NCI-H1092 (cell line): ENCODE data around the gene ACO1.

ENCODE experiments used
- DNase-seq: peaks from one replicate; lab custom pipeline; 2025; lab: John Stamatoyannopoulos, UW

ACO1 gene

DNA sequence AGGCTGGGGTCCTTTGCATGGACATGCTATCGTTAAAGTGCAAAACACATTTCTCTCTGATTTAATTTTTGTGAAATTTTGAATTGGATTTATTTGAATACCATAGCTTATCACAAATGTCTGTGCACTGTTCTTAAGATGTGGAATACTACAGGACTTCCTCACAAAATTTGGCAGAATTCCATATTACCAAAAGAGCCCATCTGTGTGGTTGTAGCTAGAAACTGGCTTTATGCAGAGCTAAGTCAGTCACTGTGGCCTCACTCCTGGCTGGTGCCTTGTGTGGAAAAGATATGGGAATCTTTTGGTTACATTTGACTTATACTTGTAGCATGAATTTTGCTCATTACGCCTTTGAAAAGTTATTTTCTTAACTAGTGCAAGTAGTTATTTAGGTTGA, 35.5 kb downstream of the ACO1 start:
- DNase-seq, result no peak

DNA sequence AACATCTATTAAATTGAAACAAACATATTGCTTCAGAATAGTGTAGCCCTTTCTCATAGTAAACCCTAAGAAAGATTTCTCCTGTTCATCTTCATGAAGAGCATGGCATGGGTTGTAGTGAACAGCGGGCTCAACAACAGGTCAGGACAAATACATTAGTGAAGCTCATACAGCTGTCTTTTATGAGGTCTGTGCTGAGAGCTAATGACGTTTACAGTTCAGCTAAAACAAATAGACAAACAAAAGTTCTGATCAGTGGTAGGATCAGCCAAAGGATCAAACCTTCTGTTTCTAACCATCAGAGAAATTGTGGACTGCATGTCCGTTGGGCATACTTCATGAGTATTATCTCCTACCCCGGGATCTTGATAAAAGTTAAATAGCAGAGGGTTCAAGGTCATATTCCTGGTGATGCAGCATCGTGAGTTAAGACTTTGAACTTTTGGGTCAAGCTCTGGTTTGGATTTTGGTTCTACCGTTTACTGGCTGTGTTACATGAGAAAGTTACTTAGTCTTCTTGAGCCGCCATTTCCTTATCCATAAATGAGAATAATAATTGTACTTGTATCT, 37.9 kb downstream of the ACO1 start:
- no peak for DNase-seq

DNA sequence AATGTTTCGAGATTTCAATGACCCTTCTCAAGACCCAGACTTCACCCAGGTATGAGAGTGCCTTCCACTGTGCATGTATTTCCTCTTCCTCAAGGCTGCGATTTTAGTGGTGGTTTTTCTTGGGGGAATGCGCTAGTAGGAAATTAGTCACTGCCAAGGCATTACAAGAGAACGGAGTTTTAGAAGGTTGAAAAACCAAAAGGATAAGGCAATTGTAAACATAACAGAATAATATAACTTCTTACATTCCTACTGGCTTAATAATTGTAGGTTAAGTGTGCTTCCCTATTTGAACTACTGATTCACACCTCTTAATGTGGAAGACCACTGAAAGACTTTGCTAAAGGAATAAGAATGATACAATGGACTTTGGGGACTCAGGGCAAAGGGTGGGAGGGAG, 38.9 kb downstream of the ACO1 start:
- no peak for DNase-seq

DNA sequence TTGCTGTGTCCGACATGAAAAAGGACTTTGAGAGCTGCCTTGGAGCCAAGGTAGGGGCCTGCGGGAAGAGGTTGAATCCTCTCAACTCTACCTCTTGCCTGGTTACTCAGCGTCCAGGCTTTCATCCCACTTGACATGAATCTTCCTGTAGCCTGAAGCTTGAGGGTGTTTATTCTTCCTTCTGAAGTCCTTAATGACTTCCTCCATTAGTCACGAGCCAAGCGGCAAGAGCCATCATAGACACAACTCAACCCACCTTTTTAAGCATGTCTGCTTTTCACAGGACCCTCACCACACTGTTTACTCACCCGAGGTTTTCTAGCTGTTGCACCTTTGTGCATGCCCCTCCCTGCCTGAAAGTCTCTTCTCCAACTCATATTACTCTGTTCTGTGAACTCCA, 40.2 kb downstream of the ACO1 start:
- no peak for DNase-seq

DNA sequence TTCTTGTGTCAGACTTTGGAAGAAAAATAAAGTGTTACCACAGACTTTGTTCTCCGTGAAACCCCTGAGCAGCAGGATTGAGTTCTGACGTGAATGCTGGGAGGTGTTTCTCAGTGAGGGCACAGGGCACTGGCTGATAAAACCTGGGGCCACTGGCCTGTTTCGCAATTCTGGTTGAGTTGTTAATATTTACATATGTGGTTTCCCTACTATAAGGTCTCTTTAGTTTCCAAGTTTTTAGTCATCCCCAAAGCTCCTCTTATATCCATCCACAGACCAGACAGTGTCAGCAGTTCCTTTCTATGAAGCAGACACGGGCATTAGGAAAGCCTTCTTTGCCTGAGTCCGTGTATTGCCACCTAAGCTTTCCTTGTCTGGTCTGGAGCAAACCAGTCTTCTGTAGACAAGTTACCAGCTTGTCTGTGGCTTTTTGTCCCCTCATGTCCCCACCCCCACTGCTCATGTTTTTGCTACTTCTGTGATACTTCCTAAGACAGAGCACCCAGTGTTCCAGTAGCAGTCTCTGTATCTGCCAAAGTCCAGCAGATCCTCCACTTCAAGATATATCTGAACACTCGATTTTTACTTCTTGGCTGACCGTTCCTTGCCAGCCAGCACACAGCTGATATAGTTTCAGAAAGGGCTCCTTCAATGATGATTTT, 42.0 kb downstream of the ACO1 start:
- DNase-seq, result no peak

DNA sequence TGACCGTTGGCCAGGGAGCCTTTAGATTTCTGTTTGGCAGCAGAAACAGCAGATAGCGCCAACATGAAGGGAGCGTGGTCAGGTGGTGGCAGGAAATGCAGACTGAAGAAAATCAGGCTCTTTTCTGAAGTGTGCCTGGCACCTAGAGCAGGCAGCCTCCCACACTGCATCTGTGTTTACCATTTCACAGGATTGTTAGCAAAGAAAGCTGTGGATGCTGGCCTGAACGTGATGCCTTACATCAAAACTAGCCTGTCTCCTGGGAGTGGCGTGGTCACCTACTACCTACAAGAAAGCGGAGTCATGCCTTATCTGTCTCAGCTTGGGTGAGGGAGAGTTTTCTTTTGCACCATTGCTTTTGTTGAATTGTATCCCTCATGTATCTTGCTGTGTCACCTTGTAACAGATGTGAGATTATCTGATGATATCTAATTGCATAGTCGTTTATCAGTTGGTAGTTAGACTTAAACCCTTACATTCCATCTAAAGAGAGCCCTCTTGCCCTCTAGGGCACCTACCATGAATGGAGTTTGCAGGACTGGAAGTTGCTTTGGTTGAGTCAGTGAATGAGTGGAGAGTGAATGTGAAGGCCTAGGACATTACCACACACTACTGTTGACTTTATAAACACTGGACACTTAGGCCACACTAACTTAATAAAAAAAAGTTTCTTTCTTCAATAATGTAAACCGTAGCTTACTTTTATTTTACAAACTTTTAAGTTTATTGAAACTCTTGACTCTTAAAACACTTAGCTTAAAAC, 42.8 kb downstream of the ACO1 start:
- DNase-seq, result no peak

DNA sequence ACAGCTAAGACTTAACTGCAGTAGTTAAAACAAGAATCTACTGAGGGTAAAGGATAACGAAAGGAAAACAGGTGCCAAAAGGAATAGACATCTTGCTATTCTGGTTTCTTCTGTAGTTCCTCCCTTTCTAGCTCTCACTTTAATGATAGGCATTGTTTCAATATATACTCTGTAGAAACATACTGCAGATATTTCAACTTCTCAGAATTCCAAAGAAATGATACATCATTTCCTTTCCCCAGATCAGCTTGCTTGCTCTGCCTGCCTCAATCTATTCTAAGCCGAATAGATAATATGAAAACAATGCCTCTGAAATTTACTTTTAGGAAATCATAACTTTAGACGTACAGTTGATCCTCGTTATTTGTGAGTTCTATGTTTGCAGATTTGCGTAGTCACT, 46.3 kb downstream of the ACO1 start:
- DNase-seq, result no peak

DNA sequence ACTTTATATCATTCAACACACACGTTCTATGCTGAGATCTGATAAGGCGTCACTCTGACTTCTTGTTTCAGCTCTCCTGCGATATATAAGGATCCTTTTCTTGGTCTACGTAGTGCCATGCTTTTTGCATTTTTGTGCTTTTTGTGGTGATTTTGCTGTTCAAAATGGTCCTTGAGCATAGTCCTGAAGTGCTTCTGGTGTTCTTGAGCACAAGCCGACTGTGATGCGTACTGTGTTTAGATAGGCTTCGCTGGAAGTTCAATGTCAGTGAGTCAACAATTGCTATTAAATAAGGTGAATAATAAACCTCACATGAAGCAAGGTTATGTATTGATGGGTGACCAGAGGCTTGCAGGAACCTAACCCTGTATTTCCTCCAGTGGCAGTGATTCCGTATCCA, 46.8 kb downstream of the ACO1 start:
- DNase-seq, result no peak

DNA sequence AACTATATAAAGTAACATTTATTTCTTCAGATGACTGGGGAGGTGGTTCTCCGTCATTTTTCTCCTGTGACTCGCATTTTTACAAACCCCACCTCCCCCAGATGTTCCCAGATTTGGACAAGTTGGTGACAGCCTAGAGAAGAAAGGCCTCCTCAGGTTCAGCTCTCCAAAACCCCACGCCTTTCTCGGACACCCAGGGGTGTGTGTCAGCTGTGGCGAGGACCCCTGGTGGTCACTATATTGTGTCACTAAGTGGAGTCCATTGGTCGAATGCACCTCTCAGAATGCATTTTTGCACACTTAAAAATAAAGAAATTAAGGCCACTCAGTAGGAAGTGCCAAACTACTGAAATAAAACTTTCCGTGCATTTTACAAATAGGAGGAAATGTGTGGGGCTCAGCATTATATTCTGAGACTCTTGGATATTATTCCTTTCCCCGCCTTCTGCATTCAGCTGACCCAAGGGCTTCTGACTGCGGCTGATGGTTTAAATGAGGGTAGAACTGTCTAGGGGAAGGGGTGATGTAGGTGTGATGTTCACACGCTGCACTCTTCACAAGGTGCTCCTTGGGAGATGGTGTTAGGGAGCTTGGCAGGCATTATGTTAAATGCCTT, 47.6 kb downstream of the ACO1 start:
- DNase-seq, result peak; percentile 28

DNA sequence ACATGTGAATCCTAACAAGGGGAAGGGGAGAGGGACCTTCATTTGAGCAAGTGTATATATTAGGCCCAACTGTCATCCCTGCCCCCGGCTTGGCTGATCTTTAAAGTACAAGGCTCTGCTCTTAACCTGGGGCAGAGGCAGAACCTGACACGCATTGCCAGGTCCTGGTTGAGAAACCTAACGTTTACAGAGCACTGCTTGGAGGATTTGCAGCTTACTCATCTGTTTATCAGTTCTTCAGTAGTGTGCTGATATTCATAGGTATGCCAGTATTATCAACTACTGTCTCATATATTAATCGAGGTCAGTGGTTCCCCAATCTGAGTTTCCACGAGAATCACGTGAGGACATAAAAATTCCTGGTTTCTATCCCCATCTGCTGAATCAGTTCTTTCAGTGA, 50.4 kb downstream of the ACO1 start:
- no peak for DNase-seq

DNA sequence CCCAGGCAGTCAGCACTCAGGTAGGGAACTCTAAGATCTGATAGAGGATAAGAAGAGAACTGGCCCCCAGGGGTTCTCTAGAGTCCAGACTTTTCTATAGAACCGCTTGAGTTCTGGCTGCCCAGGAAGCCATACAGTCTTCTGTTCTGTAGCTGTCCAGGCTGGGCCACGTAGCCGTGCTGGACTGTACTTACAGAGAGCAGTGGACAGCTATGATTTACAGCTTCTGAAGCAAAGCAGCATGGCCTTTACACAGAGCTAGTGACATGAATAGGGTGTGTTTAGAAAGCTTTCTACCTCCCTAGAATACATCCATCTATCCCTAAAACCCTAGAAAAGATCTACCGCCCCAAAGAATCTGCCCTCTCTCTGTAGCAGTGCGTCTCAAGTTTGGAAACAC, 57.2 kb downstream of the ACO1 start:
- no peak for DNase-seq

DNA sequence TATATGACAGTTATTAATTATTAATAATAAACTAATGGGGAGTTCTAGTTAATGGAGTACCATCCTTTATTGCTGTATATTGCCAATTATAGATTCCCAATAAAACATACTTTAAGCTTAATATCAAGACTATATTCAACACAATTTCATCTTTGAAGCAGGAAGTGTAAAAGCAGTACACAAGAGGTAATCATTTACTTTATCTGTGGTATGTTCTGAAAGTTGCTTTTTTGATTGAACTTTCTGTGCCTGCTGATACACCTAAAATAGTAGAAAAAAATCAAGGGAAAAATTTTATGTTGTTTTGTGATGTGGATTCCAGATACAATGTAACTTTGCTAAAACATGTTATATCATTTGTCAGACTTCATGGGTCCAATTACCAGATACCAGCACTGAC, 58.0 kb downstream of the ACO1 start:
- DNase-seq, result no peak

DNA sequence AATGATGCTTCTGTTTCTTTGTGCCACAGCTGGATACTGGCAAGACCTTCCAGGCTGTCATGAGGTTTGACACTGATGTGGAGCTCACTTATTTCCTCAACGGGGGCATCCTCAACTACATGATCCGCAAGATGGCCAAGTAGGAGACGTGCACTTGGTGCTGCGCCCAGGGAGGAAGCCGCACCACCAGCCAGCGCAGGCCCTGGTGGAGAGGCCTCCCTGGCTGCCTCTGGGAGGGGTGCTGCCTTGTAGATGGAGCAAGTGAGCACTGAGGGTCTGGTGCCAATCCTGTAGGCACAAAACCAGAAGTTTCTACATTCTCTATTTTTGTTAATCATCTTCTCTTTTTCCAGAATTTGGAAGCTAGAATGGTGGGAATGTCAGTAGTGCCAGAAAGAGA, 65.5 kb downstream of the ACO1 start:
- no peak for DNase-seq

DNA sequence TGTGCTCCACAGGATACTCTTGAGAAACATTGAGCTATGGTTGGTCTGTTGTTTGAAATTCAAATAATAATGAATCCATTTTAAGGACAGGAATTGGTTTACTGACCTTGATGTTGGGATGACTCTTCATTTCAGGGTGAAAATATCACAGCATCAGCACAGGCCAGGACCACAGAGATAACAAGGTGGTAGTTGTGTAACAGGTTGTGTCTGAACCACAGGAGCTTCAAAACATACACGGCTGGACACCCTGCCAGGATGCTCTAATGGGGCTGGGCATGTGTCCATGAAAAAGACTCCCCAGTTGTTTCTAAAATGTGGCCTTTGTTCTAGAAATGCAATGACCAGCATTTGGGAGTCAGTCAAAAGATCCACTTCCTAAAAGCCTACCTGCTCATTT, 69.8 kb downstream of the ACO1 start:
- DNase-seq, result no peak

DNA sequence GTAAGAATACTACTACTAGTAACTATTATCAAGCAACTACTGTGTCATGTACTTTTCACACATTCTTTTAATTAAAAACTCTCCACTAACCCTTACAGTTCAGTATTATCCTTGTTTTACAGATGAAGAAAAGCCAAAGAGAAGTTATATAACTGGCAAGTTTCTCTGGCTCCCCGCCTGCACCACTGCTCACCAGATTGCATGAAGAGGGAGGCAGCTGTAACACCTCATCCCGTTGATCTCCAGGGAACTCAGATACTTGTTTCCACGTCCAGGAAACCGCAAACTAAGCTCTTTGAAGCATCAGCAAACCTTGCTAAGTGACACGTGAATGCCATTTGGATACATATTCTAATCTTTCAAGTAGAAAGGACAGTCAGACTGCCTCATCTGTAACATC, 71.3 kb downstream of the ACO1 start:
- DNase-seq, result no peak

DNA sequence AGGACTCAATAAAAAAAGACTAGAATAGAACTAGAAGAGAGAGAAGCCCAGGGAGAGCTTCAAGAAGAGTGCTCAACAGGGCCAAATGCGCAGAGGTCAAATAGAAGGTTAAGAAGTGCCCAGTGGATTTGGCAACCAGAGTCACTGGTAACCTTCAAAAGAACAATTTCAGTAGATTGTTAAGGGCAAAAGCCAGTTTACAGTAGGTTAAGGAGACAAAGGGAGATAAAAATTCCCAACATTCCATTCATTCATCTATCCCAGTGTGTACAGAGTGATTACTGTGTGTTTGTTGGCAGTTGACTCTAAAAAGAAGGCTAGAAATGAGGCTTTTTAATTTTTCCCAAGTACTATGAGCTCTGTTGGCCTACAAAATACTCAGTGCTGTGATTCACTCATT, 72.1 kb downstream of the ACO1 start:
- DNase-seq, result no peak

DNA sequence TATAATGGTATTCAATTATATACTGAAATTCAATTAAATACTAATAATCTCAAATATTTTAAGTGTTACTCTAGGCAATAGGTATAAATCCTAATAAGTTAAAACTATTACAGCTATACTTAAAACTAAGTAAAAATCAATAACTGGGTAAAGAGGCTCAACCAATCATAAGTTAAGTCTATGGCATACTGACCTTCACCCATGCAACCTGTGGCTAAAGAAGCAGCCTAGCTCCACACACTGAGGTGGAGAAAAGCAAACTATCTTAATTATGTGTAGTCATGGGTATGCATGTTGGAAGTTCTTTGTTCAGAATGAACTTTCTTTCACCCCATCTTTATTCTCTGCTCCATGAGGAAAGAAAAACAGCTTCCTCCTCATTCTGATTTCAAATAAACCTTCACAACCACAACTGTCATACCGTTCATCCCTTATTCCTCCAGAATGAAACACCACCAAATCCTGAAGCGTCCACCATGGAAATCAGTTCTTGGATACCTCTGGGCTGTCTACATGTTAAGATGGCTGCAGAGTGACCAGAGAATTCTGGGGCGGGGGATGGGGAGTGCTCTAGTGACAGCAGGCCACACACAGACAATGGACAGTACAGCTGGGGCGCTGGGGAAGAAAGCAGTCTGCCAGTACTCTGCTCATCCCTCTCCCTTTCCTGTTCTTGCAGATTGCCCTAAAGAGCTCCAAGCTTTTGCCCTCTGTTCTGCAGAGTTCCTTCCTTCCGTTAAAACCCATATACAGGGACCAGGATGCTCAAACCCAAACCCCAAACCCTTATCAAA, 79.3 kb downstream of the ACO1 start:
- DNase-seq, result no peak

DNA sequence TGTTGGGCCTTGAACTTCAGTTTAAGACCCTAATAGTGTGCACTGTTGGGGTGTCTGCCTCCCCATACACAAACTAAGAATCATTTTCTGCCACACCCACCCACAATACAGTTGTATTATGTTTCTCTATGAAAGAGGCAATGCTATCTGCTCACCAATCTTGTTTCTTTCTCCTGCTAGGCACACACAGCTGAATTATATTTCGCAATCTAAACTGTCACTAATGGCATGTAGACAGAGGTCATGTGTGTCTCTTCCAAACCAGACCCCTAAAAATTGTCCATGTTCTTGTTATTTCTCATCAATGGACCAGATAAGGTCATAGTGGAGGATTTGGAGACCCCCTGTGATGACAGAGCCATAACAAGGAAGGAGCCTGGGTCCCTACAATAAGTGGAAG, 84.3 kb downstream of the ACO1 start:
- DNase-seq, result no peak

DNA sequence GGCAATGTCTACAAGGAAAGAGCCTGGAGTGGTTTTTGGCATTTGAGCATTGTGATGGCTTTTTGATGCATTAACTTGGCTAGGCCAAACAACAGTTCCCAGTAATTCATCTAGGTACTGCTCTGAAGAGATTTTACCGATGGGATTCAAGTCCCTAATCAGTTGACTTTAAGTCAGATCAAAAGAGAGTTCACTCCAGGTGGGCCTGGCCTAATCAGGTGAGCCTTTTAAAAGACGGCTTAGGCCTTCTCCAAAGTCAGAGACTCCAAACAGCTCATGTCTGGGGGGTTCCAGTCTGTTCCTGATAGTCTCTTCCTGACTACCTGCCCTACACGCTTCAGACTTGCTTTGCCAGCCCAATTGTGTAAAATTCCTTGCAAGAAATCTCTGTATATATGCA, 87.9 kb downstream of the ACO1 start:
- no peak for DNase-seq

DNA sequence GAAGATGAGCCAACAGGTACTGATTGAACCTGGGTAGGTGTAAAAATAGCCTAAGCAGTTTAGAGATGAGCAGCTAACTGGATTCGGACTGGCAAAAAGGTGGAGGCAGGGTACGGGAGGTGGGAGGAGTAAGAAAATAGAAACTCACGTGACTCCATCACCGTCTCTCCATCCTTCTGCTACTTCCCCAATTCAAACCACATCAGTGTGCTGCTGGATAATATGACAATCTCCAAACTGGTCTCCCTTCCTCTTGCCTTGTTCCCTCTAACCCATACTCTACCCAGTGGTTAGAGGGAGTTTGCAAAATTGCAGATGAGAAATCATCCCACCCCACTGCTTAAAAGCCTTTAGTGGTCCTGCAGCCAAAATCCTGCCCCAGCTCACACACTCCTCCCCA, 98.9 kb downstream of the ACO1 start:
- no peak for DNase-seq

DNA sequence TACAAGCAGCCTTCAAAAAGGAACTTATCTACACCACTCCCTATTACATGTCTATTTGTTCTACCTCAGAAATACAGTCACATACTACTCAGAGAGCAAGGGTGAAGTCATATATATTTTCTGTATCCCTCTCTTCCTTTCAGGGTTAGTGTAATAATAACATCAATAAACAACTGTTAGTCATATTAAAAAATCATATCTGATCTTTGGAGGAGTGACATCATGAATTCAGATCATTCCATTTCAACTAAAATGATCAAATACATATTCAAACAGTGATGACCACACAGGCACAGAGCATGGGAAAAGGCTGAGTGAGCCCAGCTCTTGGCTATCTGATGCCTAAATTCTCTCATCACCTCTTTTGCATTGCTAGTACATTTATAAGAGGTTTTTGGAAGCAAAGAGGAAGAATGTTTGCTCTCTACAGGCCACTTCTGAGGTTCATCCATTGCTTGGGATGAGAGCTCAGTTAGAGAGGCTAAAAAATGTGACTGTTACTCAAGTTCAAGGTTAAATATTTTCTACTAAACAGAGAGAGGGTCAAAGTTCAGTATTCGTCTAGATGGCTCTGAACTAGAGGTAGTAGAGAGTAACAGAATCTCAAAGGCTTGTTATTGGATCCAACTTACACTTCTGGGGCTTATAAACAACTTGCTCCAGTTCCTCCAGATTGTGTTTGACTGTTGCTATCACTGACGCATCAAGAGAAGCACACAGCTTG, 102.6 kb downstream of the ACO1 start:
- no peak for DNase-seq

DNA sequence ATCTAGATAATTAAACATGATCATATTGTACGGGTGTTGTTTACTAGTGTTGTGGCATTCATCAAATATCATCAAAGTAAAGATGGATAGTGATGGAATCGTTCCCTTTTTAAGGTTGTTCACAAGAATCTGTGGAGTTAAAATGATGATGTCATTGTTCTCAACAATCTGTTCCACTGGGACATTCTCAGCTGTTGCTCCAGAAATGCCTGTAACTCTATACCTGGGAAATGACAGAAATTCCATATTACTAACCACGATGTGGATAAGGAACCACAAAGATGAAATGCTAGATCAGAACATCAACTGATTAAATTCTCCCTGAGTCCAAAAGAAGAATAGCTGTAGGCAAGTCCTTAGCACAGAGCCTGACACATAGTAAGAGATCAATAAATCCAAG, 103.5 kb downstream of the ACO1 start:
- DNase-seq, result no peak
